ENCODE measurements around the gene TNXB.
"Not testable (repeated sequence)": the region's sequence is repeated elsewhere in the genome, so short reads cannot be mapped to it uniquely, and the experiment has no call there.

The TNXB gene

DNA sequence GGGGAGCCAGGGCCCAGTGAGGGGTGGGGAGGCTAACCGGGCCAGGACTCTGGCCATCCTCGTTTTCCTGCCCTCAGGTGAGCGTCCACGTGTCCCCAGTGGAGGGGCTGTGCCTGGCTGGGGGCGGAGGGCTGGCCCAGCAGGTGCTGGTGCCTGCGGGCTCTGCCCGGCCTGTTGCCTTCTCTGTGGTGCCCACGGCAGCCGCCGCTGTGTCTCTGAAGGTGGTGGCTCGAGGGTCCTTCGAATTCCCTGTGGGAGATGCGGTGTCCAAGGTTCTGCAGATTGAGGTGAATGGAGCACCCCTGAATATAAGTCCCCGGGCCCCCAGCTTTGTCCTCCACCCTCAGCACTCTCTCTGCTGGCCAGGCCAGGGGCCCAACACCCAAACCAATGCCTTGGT lies 114.7 kb downstream of the TNXB start:
- not testable (repeated sequence) for DNase-seq

All from CD4-positive, alpha-beta T cell treated with Interleukin-10 for 1 hour (primary cell).